Left renal cortex interstitium (tissue), 4 donors: Measurements from ENCODE around the gene FBXO4. TPM values are rescaled to one million over a fixed set of nuclear protein-coding genes. Genes with fewer than 3 reads are reported as not detected.
"Not testable (repeated sequence)": the region's sequence is repeated elsewhere in the genome, so short reads cannot be mapped to it uniquely, and the experiment has no call there.

Experiments
- DNase-seq, 4 donors: peaks; one replicate each; pipeline ENCODE4 v3.0.0-alpha.2; 2013; ENCODE audit warnings: low read depth in 4 of 4, low spot score in 2 of 4, missing footprints in 1 of 4
- polyA plus RNA-seq, 4 donors: library from polyadenylated mRNA; unstranded; fragments of 120-200 nt; gene quantifications; one replicate each; pipeline ENCODE4 v1.2.1, GENCODE V29; 2013; ENCODE audit not compliant: insufficient read length in 4 of 4

The FBXO4 gene
- polyA plus RNA-seq, 4 donors = 14.1 to 18.8 (median 15.0) TPM

- DNase-seq = peak in 2 of 4 donors; percentile 29 to 45
Observed at GRCh38 chr5:41980396-41980795, 55.3 kb downstream of the FBXO4 start.

- no peak for DNase-seq
Observed at GRCh38 chr5:41980870-41981269, 55.8 kb downstream of the FBXO4 start.

- not testable (repeated sequence) for DNase-seq
Observed at GRCh38 chr5:41982858-41983257, 57.8 kb downstream of the FBXO4 start.

GRCh38 chr5:41983284-41983683, 58.2 kb downstream of the FBXO4 start:
- DNase-seq = no peak

GRCh38 chr5:41985945-41986695, 61.0 kb downstream of the FBXO4 start:
- no peak for DNase-seq

Other genes with a start within 250 kb of the FBXO4 start
- 10 to 100 TPM; 49.3 to 67.2 (median 55.2) TPM for gene OXCT1, start 54.9 kb upstream of the FBXO4 start, polyA plus RNA-seq
- gene RIMOC1, start 20.9 kb upstream of the FBXO4 start, polyA plus RNA-seq = 10 to 100 TPM; 28.2 to 35.6 (median 31.1) TPM